Keratinocyte (primary cell): ENCODE measurements around the gene GGA1. TPM values are rescaled to one million over a fixed set of nuclear protein-coding genes. Genes with fewer than 3 reads are reported as not detected.

Experiments used
- DNase-seq: peaks from one replicate; pipeline ENCODE4 v3.0.0-alpha.2; 2011; ENCODE audit warnings: low read depth, missing footprints, low spot score
- FAIRE-seq: peaks from 2 replicates; lab custom pipeline; 2011; peaks lifted over from hg19 to GRCh38; lab: Jason Lieb, UNC
- H2AFZ ChIP-seq: 2 replicates; pipeline ENCODE4 v1.6.0; 2012; ENCODE audit warnings: low read length, control low read depth, inconsistent platforms; ENCODE audit not compliant: control insufficient read depth
- H3K27ac ChIP-seq: 2 replicates; pipeline ENCODE4 v1.5.1; 2011; ENCODE audit warnings: low read length; ENCODE audit not compliant: control insufficient read depth, insufficient read depth
- H3K27me3 ChIP-seq: 3 replicates; pipeline ENCODE4 v1.6.0; 2011; ENCODE audit warnings: low read length; ENCODE audit not compliant: control insufficient read depth, insufficient read depth; ENCODE audit errors: extremely low read depth
- H3K36me3 ChIP-seq, 2 experiments: 2 replicates in 1 of 2; 3 replicates in 1 of 2; pipeline ENCODE4 v1.5.1; 2011; ENCODE audit warnings: low read length in 2 of 2, mild to moderate bottlenecking in 1 of 2; ENCODE audit not compliant: control insufficient read depth in 2 of 2, insufficient read depth in 2 of 2; ENCODE audit errors: extremely low read depth in 1 of 2
- H3K4me1 ChIP-seq: 3 replicates; pipeline ENCODE4 v1.5.1; 2011; ENCODE audit warnings: low read length; ENCODE audit not compliant: control insufficient read depth, insufficient read depth; ENCODE audit errors: extremely low read depth
- H3K4me2 ChIP-seq: 3 replicates; pipeline ENCODE4 v1.6.0; 2011; ENCODE audit warnings: low read depth, low read length; ENCODE audit not compliant: control insufficient read depth, insufficient read depth; ENCODE audit errors: extremely low read depth
- H3K4me3 ChIP-seq, 3 experiments: fragments of 200-600 bp in 1 of 3; sonication (generic) in 1 of 3; 2 replicates in 2 of 3; 3 replicates in 1 of 3; pipeline ENCODE4 v1.5.1; 2011 to 2016; ENCODE audit warnings: low read length in 3 of 3, mild to moderate bottlenecking in 3 of 3, control low read depth in 2 of 3, inconsistent platforms in 1 of 3, low read depth in 1 of 3, mixed read lengths in 1 of 3, mixed run types in 1 of 3, moderate library complexity in 1 of 3; ENCODE audit not compliant: control insufficient read depth in 2 of 3, insufficient read depth in 2 of 3; ENCODE audit errors: extremely low read depth in 1 of 3
- H3K79me2 ChIP-seq: 2 replicates; pipeline ENCODE4 v1.6.0; 2012; ENCODE audit warnings: low read length; ENCODE audit not compliant: control insufficient read depth, insufficient read depth
- H3K9ac ChIP-seq: 3 replicates; pipeline ENCODE4 v1.6.0; 2011; ENCODE audit warnings: low read length; ENCODE audit not compliant: control insufficient read depth, insufficient read depth; ENCODE audit errors: extremely low read depth
- H3K9me1 ChIP-seq: 3 replicates; pipeline ENCODE4 v1.6.0; 2011; ENCODE audit warnings: low read length; ENCODE audit not compliant: control insufficient read depth, insufficient read depth; ENCODE audit errors: extremely low read depth
- H3K9me3 ChIP-seq: 2 replicates; pipeline ENCODE4 v1.5.1; 2012; ENCODE audit warnings: low read depth, low read length; ENCODE audit not compliant: control insufficient read depth
- H4K20me1 ChIP-seq: 3 replicates; pipeline ENCODE4 v1.6.0; 2011; ENCODE audit warnings: low read length; ENCODE audit not compliant: control insufficient read depth, insufficient read depth; ENCODE audit errors: extremely low read depth
- EZH2 ChIP-seq: IDR thresholded peaks from one replicate; pipeline ENCODE4 v1.6.1; 2012; ENCODE audit warnings: inconsistent platforms, mild to moderate bottlenecking, low read length, moderate library complexity
- dilution Hi-C: fragments of 300-500 bp; cut with MboI; formaldehyde crosslinking; loops from one replicate; pipeline ENCODE4 v1.7.0; 2020; ENCODE audit warnings: low sequenced_read_pairs; ENCODE audit not compliant: extremely low pct_ligation_motif_present
- polyA plus RNA-seq, 5 experiments: library from polyadenylated mRNA; depleted of rRNA in 3 of 5; stranded (reverse) in 3 of 5; stranded (forward) in 1 of 5; unstranded in 1 of 5; fragments of >200 nt; gene quantifications; 1 replicate in 1 of 5; 2 replicates in 3 of 5; 3 replicates in 1 of 5; pipeline versions ENCODE4 v1.2.1 to v1.2.3, GENCODE V29; 2011 to 2012; ENCODE audit warnings: missing spikeins in 2 of 5, low read depth in 1 of 5, low replicate concordance in 1 of 5
- TF ChIP-seq, protein P1 (sequence below), 3 experiments: IDR thresholded peaks in 1 of 3; conservative IDR thresholded peaks in 1 of 3; optimal IDR thresholded peaks in 1 of 3; 2 replicates in 2 of 3; 3 replicates in 1 of 3; pipeline versions ENCODE3 to v1.5.1; 2011; ENCODE audit warnings: low read length in 3 of 3, mild to moderate bottlenecking in 3 of 3, moderate library complexity in 2 of 3, control low read depth in 1 of 3, inconsistent platforms in 1 of 3; ENCODE audit not compliant: insufficient read depth in 2 of 3; ENCODE audit errors: extremely low read depth in 1 of 3

GGA1 gene
- polyA plus RNA-seq, 1 donor (not counting 4 experiments of a cell fraction or from before 2014, with no cell fraction given): 29.2 TPM

DNA sequence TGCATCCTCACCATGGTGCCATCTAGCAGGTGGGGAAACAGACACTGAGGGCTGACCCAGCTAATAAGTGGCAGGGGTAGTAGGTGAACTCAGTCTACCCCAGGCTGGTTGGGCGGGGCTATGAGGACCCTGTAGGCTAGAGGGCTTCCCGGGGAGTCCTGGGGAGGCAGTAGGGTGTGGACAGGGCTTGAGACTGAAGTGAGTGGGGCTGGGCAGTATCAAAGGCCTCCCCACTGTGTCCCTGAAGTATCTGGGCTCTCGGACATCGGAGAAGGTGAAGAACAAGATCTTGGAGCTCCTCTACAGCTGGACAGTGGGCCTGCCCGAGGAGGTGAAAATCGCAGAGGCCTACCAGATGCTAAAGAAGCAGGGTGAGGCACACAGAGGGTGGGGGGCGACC, 11.4 kb downstream of the GGA1 start:
- no peaks in the 10 kb centered on the region for H3K4me1 ChIP-seq
- TF ChIP-seq, protein P1, sequence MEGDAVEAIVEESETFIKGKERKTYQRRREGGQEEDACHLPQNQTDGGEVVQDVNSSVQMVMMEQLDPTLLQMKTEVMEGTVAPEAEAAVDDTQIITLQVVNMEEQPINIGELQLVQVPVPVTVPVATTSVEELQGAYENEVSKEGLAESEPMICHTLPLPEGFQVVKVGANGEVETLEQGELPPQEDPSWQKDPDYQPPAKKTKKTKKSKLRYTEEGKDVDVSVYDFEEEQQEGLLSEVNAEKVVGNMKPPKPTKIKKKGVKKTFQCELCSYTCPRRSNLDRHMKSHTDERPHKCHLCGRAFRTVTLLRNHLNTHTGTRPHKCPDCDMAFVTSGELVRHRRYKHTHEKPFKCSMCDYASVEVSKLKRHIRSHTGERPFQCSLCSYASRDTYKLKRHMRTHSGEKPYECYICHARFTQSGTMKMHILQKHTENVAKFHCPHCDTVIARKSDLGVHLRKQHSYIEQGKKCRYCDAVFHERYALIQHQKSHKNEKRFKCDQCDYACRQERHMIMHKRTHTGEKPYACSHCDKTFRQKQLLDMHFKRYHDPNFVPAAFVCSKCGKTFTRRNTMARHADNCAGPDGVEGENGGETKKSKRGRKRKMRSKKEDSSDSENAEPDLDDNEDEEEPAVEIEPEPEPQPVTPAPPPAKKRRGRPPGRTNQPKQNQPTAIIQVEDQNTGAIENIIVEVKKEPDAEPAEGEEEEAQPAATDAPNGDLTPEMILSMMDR (optimal IDR thresholded peaks at IDR 0.05 in 1 of 3, IDR thresholded peaks at IDR 0.05 in 1 of 3, conservative IDR thresholded peaks at IDR 0.05 in 1 of 3; ENCODE audit: extremely low read depth in 1 of 3, insufficient read depth in 2 of 3, low read length in 3 of 3): no peak
- TF ChIP-seq EZH2: no peak
- no peaks in the 10 kb centered on the region for H4K20me1 ChIP-seq
- no peak overlapping the region for H3K27ac ChIP-seq
- H3K9ac ChIP-seq: no peak overlapping the region
- H3K9me1 ChIP-seq: no peaks in the 10 kb centered on the region
- H3K9me3 ChIP-seq: no peaks in the 10 kb centered on the region
- H3K36me3 ChIP-seq: peaks cover 35% of the 10 kb centered on the region in 2 experiments
- no peak overlapping the region for H3K4me2 ChIP-seq
- no peaks in the 10 kb centered on the region for H3K27me3 ChIP-seq
- DNase-seq: no peak
- H2AFZ ChIP-seq: no peak overlapping the region
- no peak overlapping the region for H3K4me3 ChIP-seq
- dilution Hi-C loops: no loop called here
- no peak for FAIRE-seq
- H3K79me2 ChIP-seq: no peaks in the 10 kb centered on the region

DNA sequence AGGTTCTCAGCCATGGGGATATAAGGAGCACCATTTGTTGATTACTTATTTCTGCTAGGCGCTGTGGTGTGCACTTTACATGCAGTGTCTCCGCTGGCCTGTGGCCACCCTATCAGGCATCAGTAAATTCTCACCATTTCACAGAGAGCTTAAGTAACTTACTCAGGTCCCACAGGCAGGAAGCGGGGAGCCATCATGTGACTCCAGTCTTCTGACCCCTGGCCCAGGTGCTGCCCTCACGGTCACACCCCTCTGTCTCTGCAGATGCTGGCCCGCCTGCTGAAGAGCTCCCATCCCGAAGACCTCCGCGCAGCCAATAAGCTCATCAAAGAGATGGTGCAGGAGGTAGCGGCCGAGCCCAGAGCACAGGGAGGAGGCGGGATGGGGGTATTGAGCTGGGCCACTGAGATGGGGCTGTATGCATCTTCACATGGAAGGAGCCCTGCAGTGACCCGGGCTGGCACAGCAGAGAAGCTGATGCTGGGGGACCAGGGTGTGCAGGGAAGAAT, 12.8 kb downstream of the GGA1 start:
- no peak overlapping the region for H3K4me2 ChIP-seq
- H3K27me3 ChIP-seq: no peaks in the 10 kb centered on the region
- DNase-seq: no peak
- no peak overlapping the region for H2AFZ ChIP-seq
- TF ChIP-seq, protein P1 (optimal IDR thresholded peaks at IDR 0.05 in 1 of 3, IDR thresholded peaks at IDR 0.05 in 1 of 3, conservative IDR thresholded peaks at IDR 0.05 in 1 of 3; ENCODE audit: extremely low read depth in 1 of 3, insufficient read depth in 2 of 3, low read length in 3 of 3): no peak
- no peak for TF ChIP-seq EZH2
- no peak overlapping the region for H3K4me3 ChIP-seq
- FAIRE-seq: no peak
- no peak overlapping the region for H3K9ac ChIP-seq
- H4K20me1 ChIP-seq: no peaks in the 10 kb centered on the region
- H3K36me3 ChIP-seq: peaks cover 34 to 35% of the 10 kb centered on the region in 2 experiments
- H3K9me1 ChIP-seq: no peaks in the 10 kb centered on the region
- dilution Hi-C loops: no loop called here
- H3K9me3 ChIP-seq: no peaks in the 10 kb centered on the region
- H3K79me2 ChIP-seq: no peaks in the 10 kb centered on the region
- no peak overlapping the region for H3K27ac ChIP-seq
- peaks cover 7% of the 10 kb centered on the region for H3K4me1 ChIP-seq
